PFSK-1 (cell line): ENCODE data around the gene KCTD16.

Experiments used
- FOXP2 ChIP-seq: optimal IDR thresholded peaks from 2 replicates; pipeline ENCODE3; 2011; ENCODE audit warnings: borderline replicate concordance, control low read depth, inconsistent platforms; ENCODE audit not compliant: insufficient read depth; ENCODE audit errors: extremely low read length, extremely low read depth
- POLR2AphosphoS5 ChIP-seq: IDR thresholded peaks from 2 replicates; pipeline ENCODE4 v1.6.1; 2012; ENCODE audit warnings: low read depth, mild to moderate bottlenecking, control low read depth, low read length, moderate library complexity
- SIN3A ChIP-seq: IDR thresholded peaks from 2 replicates; pipeline ENCODE4 v1.6.1; 2012; ENCODE audit warnings: mild to moderate bottlenecking, low read length, moderate library complexity, borderline replicate concordance; ENCODE audit not compliant: insufficient read depth
- TAF1 ChIP-seq: IDR thresholded peaks from 2 replicates; pipeline ENCODE4 v1.6.1; 2012; ENCODE audit warnings: low read length, control low read depth, borderline replicate concordance; ENCODE audit not compliant: insufficient read depth
- TF ChIP-seq, protein P1 (sequence below), 2 experiments: IDR thresholded peaks; 2 replicates each; pipeline versions ENCODE4 v1.6.1 to v1.8.0; 2011 to 2012; ENCODE audit warnings: low read depth in 2 of 2, low read length in 2 of 2, control low read depth in 1 of 2, inconsistent platforms in 1 of 2, mild to moderate bottlenecking in 1 of 2, moderate library complexity in 1 of 2; ENCODE audit not compliant: insufficient read depth in 1 of 2

Gene KCTD16

DNA sequence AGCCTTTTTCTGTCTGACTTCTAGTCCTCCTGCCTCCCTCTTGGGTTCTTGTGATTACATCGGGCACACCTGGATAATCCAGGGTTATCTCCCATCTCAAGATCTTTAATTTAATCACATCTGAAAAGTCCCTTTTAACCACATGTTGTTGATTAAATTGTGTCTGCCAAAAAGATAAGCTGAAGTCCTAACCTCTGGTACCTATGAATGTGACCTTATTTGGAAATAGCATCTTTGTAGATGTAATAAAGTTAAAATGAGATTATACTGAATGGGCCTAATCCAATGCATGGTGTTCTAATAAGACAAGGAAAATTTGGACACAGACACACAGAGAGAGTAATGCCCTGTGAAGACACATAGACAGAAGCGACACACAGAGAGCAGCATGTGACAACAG lies 232.4 kb downstream of the KCTD16 start:
- TF ChIP-seq, protein P1, sequence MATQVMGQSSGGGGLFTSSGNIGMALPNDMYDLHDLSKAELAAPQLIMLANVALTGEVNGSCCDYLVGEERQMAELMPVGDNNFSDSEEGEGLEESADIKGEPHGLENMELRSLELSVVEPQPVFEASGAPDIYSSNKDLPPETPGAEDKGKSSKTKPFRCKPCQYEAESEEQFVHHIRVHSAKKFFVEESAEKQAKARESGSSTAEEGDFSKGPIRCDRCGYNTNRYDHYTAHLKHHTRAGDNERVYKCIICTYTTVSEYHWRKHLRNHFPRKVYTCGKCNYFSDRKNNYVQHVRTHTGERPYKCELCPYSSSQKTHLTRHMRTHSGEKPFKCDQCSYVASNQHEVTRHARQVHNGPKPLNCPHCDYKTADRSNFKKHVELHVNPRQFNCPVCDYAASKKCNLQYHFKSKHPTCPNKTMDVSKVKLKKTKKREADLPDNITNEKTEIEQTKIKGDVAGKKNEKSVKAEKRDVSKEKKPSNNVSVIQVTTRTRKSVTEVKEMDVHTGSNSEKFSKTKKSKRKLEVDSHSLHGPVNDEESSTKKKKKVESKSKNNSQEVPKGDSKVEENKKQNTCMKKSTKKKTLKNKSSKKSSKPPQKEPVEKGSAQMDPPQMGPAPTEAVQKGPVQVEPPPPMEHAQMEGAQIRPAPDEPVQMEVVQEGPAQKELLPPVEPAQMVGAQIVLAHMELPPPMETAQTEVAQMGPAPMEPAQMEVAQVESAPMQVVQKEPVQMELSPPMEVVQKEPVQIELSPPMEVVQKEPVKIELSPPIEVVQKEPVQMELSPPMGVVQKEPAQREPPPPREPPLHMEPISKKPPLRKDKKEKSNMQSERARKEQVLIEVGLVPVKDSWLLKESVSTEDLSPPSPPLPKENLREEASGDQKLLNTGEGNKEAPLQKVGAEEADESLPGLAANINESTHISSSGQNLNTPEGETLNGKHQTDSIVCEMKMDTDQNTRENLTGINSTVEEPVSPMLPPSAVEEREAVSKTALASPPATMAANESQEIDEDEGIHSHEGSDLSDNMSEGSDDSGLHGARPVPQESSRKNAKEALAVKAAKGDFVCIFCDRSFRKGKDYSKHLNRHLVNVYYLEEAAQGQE (IDR thresholded peaks at IDR 0.05; ENCODE audit: insufficient read depth in 1 of 2, low read depth in 2 of 2, low read length in 2 of 2), result no peak
- TF ChIP-seq POLR2AphosphoS5, result no peak
- TF ChIP-seq SIN3A, result no peak
- no peak for TF ChIP-seq TAF1
- no peak for TF ChIP-seq FOXP2

DNA sequence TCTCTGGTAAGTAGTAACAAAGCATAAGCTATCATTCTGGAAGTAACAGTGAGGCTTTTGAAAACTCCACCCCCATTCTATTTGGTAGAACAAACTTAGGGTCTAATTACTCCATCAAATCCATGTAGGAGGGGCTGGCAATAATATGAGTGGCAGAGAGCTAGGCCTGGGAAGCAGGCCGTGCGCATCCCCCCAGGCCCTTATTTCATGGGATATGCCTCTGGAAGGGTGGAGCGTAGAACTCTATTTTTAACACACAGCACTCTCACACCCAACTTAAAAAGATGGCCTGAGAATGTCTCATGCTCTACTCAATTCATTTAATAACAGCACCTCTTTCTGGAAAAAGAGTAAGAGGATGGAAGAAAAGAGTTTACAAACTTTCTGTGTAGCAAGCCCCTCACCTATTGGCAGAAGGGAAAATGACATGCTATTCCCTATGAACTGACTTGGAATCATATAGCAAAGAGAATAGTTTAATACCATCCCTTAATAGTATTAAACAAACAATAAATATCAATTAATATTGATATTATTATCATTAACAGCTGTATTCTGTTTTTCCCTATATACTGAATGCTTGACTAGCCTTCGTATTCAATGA lies 233.2 kb downstream of the KCTD16 start:
- TF ChIP-seq FOXP2 (no peak), TAF1 (no peak), POLR2AphosphoS5 (no peak), SIN3A (no peak)
- TF ChIP-seq, protein P1 (IDR thresholded peaks at IDR 0.05; ENCODE audit: insufficient read depth in 1 of 2, low read depth in 2 of 2, low read length in 2 of 2), result no peak

DNA sequence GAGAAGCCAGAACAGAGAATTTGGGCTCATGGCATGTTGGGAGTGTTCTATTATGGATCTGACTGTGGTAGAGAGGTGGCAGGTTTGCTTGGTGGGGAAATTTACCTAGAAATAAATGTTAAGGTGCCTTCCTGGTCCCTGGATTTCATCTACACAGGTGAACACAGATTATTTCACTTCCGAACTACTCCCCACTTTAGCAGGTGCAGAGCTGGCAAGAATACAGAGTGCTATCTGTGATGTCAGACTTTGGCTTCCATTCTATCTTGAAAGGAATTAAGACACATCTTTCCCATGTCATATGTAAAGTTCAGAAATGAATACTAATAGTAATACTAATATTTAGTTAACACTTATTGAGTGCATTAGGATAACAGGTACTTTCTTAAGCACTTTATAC lies 234.0 kb downstream of the KCTD16 start:
- TF ChIP-seq FOXP2 (no peak), SIN3A (no peak), POLR2AphosphoS5 (no peak)
- TF ChIP-seq, protein P1 (IDR thresholded peaks at IDR 0.05; ENCODE audit: insufficient read depth in 1 of 2, low read depth in 2 of 2, low read length in 2 of 2), result no peak

DNA sequence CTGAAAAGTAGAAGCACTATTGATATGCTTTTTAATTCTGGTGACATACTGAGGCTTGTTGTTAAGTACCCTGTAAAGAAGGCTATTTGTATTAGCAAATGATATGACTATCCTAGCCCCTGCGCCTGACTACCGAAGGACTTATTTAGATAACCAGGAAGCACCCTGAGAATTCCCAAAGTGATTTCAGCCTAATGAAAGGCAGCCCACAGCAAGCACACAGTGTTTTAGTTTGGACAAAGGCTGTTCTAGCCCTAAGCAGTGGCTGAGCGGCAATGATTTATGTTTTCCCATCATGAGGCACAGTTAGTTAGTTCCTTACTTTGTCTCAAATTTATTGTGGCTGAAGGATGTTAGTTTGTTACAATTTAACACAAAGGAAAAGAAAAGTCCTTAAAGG lies 235.3 kb downstream of the KCTD16 start:
- TF ChIP-seq SIN3A (no peak), TAF1 (no peak), FOXP2 (no peak), POLR2AphosphoS5 (no peak)
- TF ChIP-seq, protein P1 (IDR thresholded peaks at IDR 0.05; ENCODE audit: insufficient read depth in 1 of 2, low read depth in 2 of 2, low read length in 2 of 2), result no peak

DNA sequence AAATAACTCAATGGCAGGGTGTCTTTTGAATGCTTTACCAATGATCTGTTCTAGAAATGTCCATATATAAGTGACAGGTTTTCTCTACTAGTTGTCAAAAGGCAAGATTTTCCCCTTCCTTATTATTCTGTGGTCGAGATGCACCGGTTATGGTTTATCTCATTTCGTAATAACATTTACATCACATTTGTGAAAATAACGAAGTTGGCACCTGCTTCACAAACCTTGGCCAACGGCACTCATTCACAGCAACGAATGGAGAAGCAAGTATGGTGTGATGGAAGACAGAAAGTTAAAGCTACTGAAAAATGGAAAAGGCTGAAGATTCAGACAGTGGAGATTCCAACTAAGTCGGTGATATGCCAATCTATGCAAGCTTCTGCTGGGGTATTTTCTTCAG lies 235.8 kb downstream of the KCTD16 start:
- TF ChIP-seq, protein P1 (IDR thresholded peaks at IDR 0.05; ENCODE audit: insufficient read depth in 1 of 2, low read depth in 2 of 2, low read length in 2 of 2), result no peak
- TF ChIP-seq SIN3A, result no peak
- no peak for TF ChIP-seq POLR2AphosphoS5
- no peak for TF ChIP-seq TAF1
- TF ChIP-seq FOXP2, result no peak
